HG02884 (cell line): ENCODE data around the gene VILL.
A peak's percentile ranks its signal among the peaks of the same experiment; 100 is the strongest.
"Not testable (repeated sequence)": the region's sequence is repeated elsewhere in the genome, so short reads cannot be mapped to it uniquely, and the experiment has no call there.

ENCODE experiments used
- ATAC-seq: cut with Tn5 transposase; IDR thresholded peaks from one replicate; pipeline ENCODE4 v1.9.1; 2021; ENCODE audit warnings: mild to moderate bottlenecking, moderate library complexity; ENCODE audit not compliant: unreplicated experiment

Gene VILL

GRCh38 chr3:37963016-37963415, 27.6 kb upstream of the VILL start:
- ATAC-seq = no peak

- ATAC-seq = no peak
These were observed 27.0 kb upstream of the VILL start for GRCh38 chr3:37963635-37964034.

GRCh38 chr3:37964146-37964545, 26.4 kb upstream of the VILL start:
- ATAC-seq = no peak

- no peak for ATAC-seq
These were observed 25.9 kb upstream of the VILL start for GRCh38 chr3:37964716-37965115.

- ATAC-seq = peak; percentile 84
These were observed 23.2 kb upstream of the VILL start for GRCh38 chr3:37967260-37967881.

GRCh38 chr3:37968199-37968598, 22.4 kb upstream of the VILL start:
- ATAC-seq = no peak

GRCh38 chr3:37968813-37969595, 21.6 kb upstream of the VILL start:
- ATAC-seq = no peak

- no peak for ATAC-seq
These were observed 20.9 kb upstream of the VILL start for GRCh38 chr3:37969596-37970100.

- ATAC-seq = no peak
These were observed 19.8 kb upstream of the VILL start for GRCh38 chr3:37970802-37971201.

- no peak for ATAC-seq
These were observed 19.1 kb upstream of the VILL start for GRCh38 chr3:37971467-37971866.

- not testable (repeated sequence) for ATAC-seq
These were observed 18.5 kb upstream of the VILL start for GRCh38 chr3:37972056-37972455.

GRCh38 chr3:37973246-37974054, 17.1 kb upstream of the VILL start:
- ATAC-seq = no peak

- ATAC-seq = peak; percentile 93
These were observed 16.2 kb upstream of the VILL start for GRCh38 chr3:37974121-37975083.

- ATAC-seq = no peak
These were observed 10.8 kb upstream of the VILL start for GRCh38 chr3:37979541-37980461.

GRCh38 chr3:37980462-37981347, 9.9 kb upstream of the VILL start:
- no peak for ATAC-seq

- ATAC-seq = no peak
These were observed 9.3 kb upstream of the VILL start for GRCh38 chr3:37981348-37981664.

- no peak for ATAC-seq
These were observed 8.3 kb upstream of the VILL start for GRCh38 chr3:37982331-37982730.

GRCh38 chr3:37984051-37984450, 6.5 kb upstream of the VILL start:
- no peak for ATAC-seq

GRCh38 chr3:37984596-37984995, 6.0 kb upstream of the VILL start:
- no peak for ATAC-seq
